Peyer's patch (tissue), 4 donors: ENCODE data around the gene ZNF674.

ENCODE experiments used
- POLR2A ChIP-seq, 2 donors: fragments of 450-650 bp; IDR thresholded peaks; one replicate each; pipeline ENCODE4 v1.5.1; 2017; ENCODE audit warnings: antibody characterized with exemption in 2 of 2, mild to moderate bottlenecking in 2 of 2, moderate library complexity in 2 of 2
- TF ChIP-seq, protein P1 (sequence below), 6 experiments: fragments of 450-650 bp in 4 of 6; fragments of 200-600 bp in 2 of 6; sonication (generic) in 1 of 6; IDR thresholded peaks; one replicate each; pipeline ENCODE4 v1.5.1; 2017 to 2019; ENCODE audit warnings: antibody characterized with exemption in 6 of 6, mild to moderate bottlenecking in 3 of 6, moderate library complexity in 1 of 6

GRCh38 chrX:46577221-46578005, 32.2 kb upstream of the ZNF674 start:
- TF ChIP-seq, protein P1, sequence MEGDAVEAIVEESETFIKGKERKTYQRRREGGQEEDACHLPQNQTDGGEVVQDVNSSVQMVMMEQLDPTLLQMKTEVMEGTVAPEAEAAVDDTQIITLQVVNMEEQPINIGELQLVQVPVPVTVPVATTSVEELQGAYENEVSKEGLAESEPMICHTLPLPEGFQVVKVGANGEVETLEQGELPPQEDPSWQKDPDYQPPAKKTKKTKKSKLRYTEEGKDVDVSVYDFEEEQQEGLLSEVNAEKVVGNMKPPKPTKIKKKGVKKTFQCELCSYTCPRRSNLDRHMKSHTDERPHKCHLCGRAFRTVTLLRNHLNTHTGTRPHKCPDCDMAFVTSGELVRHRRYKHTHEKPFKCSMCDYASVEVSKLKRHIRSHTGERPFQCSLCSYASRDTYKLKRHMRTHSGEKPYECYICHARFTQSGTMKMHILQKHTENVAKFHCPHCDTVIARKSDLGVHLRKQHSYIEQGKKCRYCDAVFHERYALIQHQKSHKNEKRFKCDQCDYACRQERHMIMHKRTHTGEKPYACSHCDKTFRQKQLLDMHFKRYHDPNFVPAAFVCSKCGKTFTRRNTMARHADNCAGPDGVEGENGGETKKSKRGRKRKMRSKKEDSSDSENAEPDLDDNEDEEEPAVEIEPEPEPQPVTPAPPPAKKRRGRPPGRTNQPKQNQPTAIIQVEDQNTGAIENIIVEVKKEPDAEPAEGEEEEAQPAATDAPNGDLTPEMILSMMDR (IDR thresholded peaks at IDR 0.05), result no peak
- TF ChIP-seq POLR2A (IDR thresholded peaks at IDR 0.05), result no peak
